Neural crest cell (in vitro differentiated cells): ENCODE measurements around the gene KCNQ1OT1. TPM values are rescaled to one million over a fixed set of nuclear protein-coding genes. Genes with fewer than 3 reads are reported as not detected.

Source experiments
- DNase-seq: peaks from one replicate; pipeline ENCODE4 v3.0.0; 2021; ENCODE audit warnings: low read depth, mixed read lengths, low spot score
- H3K27ac Mint-ChIP-seq: one replicate; pipeline ENCODE4 v1.8.0; 2021; ENCODE audit warnings: mild to moderate bottlenecking, mixed read lengths; ENCODE audit not compliant: unreplicated experiment
- H3K27me3 Mint-ChIP-seq: 2 replicates; pipeline ENCODE4 v1.8.0; 2021; ENCODE audit warnings: low read depth, mild to moderate bottlenecking, mixed read lengths
- H3K36me3 Mint-ChIP-seq: 2 replicates; pipeline ENCODE4 v1.8.0; 2021; ENCODE audit warnings: low read depth, mild to moderate bottlenecking, mixed read lengths
- H3K4me1 Mint-ChIP-seq: 2 replicates; pipeline ENCODE4 v1.8.0; 2021; ENCODE audit warnings: mixed read lengths
- H3K4me3 Mint-ChIP-seq: one replicate; pipeline ENCODE4 v1.8.0; 2021; ENCODE audit warnings: mild to moderate bottlenecking, mixed read lengths
- H3K9me3 Mint-ChIP-seq: 2 replicates; pipeline ENCODE4 v1.8.0; 2021; ENCODE audit warnings: mixed read lengths
- CTCF ChIP-seq: fragments of 200-600 bp; sonication (generic); conservative IDR thresholded peaks from 2 replicates; pipeline ENCODE4 v1.5.0; 2021; ENCODE audit warnings: antibody characterized with exemption, mild to moderate bottlenecking
- total RNA-seq: library from RNA; stranded (reverse); gene quantifications from 2 replicates; pipeline ENCODE4 v1.2.1, GENCODE V29; 2021

Gene KCNQ1OT1
- total RNA-seq, 1 donor from 2014 or later = 2.3 TPM

GRCh38 chr11:2709429-2709828 is 9.6 kb upstream of the KCNQ1OT1 start:
- H3K27me3 Mint-ChIP-seq = peaks cover 7% of the 10 kb centered on the region
- no peaks in the 10 kb centered on the region for H3K36me3 Mint-ChIP-seq
- peaks cover 2% of the 10 kb centered on the region for H3K4me1 Mint-ChIP-seq
- no peak overlapping the region for H3K27ac Mint-ChIP-seq
- no peak for TF ChIP-seq CTCF
- H3K9me3 Mint-ChIP-seq = peaks cover 10% of the 10 kb centered on the region
- no peak for DNase-seq
- no peak overlapping the region for H3K4me3 Mint-ChIP-seq

- DNase-seq = no peak
- peaks cover 7% of the 10 kb centered on the region for H3K27me3 Mint-ChIP-seq
- no peak overlapping the region for H3K27ac Mint-ChIP-seq
Measured at GRCh38 chr11:2708757-2709281, 9.0 kb upstream of the KCNQ1OT1 start.

GRCh38 chr11:2708151-2708581 is 8.4 kb upstream of the KCNQ1OT1 start:
- H3K27ac Mint-ChIP-seq = no peak overlapping the region
- TF ChIP-seq CTCF = no peak
- no peak overlapping the region for H3K4me3 Mint-ChIP-seq
- peaks cover 10% of the 10 kb centered on the region for H3K9me3 Mint-ChIP-seq
- peaks cover 10% of the 10 kb centered on the region for H3K4me1 Mint-ChIP-seq
- H3K36me3 Mint-ChIP-seq = no peaks in the 10 kb centered on the region
- peaks cover 7% of the 10 kb centered on the region for H3K27me3 Mint-ChIP-seq
- no peak for DNase-seq

More at GRCh38 chr11:2708757-2709281, 9.0 kb upstream of the KCNQ1OT1 start:
- Mint-ChIP-seq H3K36me3 (no peaks in the 10 kb centered on the region), H3K9me3 (peaks cover 10% of the 10 kb centered on the region), H3K4me1 (peaks cover 7% of the 10 kb centered on the region), H3K4me3 (no peak overlapping the region)
- no peak for TF ChIP-seq CTCF

- Mint-ChIP-seq H3K4me1 (peaks cover 11% of the 10 kb centered on the region), H3K27me3 (peaks cover 7% of the 10 kb centered on the region), H3K36me3 (no peaks in the 10 kb centered on the region), H3K4me3 (no peak overlapping the region), H3K27ac (no peak overlapping the region), H3K9me3 (peaks cover 10% of the 10 kb centered on the region)
- TF ChIP-seq CTCF = no peak
- no peak for DNase-seq
Measured at GRCh38 chr11:2707736-2708135, 7.9 kb upstream of the KCNQ1OT1 start.

GRCh38 chr11:2706321-2706720 is 6.5 kb upstream of the KCNQ1OT1 start:
- DNase-seq = no peak
- peaks cover 7% of the 10 kb centered on the region for H3K27me3 Mint-ChIP-seq
- H3K4me1 Mint-ChIP-seq = peaks cover 25% of the 10 kb centered on the region
- peaks cover 10% of the 10 kb centered on the region for H3K9me3 Mint-ChIP-seq
- H3K27ac Mint-ChIP-seq = no peak overlapping the region
- H3K36me3 Mint-ChIP-seq = no peaks in the 10 kb centered on the region
- H3K4me3 Mint-ChIP-seq = no peak overlapping the region
- no peak for TF ChIP-seq CTCF
